Effector memory CD8-positive, alpha-beta T cell (primary cell): ENCODE measurements around the gene ALDH16A1.
A peak's percentile ranks its signal among the peaks of the same experiment; 100 is the strongest.
"Not testable (repeated sequence)": the region's sequence is repeated elsewhere in the genome, so short reads cannot be mapped to it uniquely, and the experiment has no call there.

ENCODE experiments used
- ATAC-seq: fragments of 150-1000 bp; cut with Tn5 transposase; replicated peaks from 2 replicates; pipeline ENCODE4 v1.10.0; 2021; ENCODE audit warnings: mild to moderate bottlenecking, moderate library complexity
- DNase-seq, 3 experiments: peaks; one replicate each; pipeline ENCODE4 v3.0.0; 2021
- H3K27ac Mint-ChIP-seq, 2 donors: one replicate each; pipeline ENCODE4 v1.8.0; 2022; ENCODE audit warnings: mild to moderate bottlenecking in 2 of 2, mixed read lengths in 2 of 2, moderate library complexity in 2 of 2
- H3K27me3 Mint-ChIP-seq, 2 donors: one replicate each; pipeline ENCODE4 v1.8.0; 2022; ENCODE audit warnings: mixed read lengths in 2 of 2
- H3K36me3 Mint-ChIP-seq: one replicate; pipeline ENCODE4 v1.8.0; 2022; ENCODE audit warnings: mild to moderate bottlenecking, moderate library complexity, mixed read lengths; ENCODE audit not compliant: insufficient read depth
- H3K4me1 Mint-ChIP-seq, 2 donors: one replicate each; pipeline ENCODE4 v1.8.0; 2022; ENCODE audit warnings: low read depth in 2 of 2, mixed read lengths in 2 of 2
- H3K4me3 Mint-ChIP-seq, 2 donors: one replicate each; pipeline ENCODE4 v1.8.0; 2022; ENCODE audit warnings: mild to moderate bottlenecking in 2 of 2, mixed read lengths in 2 of 2, moderate library complexity in 2 of 2
- H3K9me3 Mint-ChIP-seq, 2 donors: one replicate each; pipeline ENCODE4 v1.8.0; 2022; ENCODE audit warnings: mixed read lengths in 2 of 2

ALDH16A1 gene

GRCh38 chr19:49468746-49469447 lies 15.9 kb downstream of the ALDH16A1 start:
- H3K27ac Mint-ChIP-seq: peak overlapping the region; percentile 97 to 100
- peak; percentile 77 for ATAC-seq
- H3K4me3 Mint-ChIP-seq: peak overlapping the region; percentile 84 to 85
- H3K27me3 Mint-ChIP-seq: no peaks in the 10 kb centered on the region
- H3K4me1 Mint-ChIP-seq: peaks cover 28 to 31% of the 10 kb centered on the region in 2 donors
- H3K9me3 Mint-ChIP-seq: no peaks in the 10 kb centered on the region
- H3K36me3 Mint-ChIP-seq: peaks cover 30% of the 10 kb centered on the region
- peak; percentile 86 to 90 (median 88) for DNase-seq

- H3K27ac Mint-ChIP-seq: peak overlapping the region; percentile 97 to 100
- peaks cover 35 to 37% of the 10 kb centered on the region in 2 donors for H3K4me1 Mint-ChIP-seq
- H3K36me3 Mint-ChIP-seq: peaks cover 41% of the 10 kb centered on the region
- no peaks in the 10 kb centered on the region for H3K27me3 Mint-ChIP-seq
- H3K4me3 Mint-ChIP-seq: peak overlapping the region; percentile 65 to 73
- DNase-seq (peak; percentile 80 to 85 (median 84)), ATAC-seq (peak; percentile 59)
- no peaks in the 10 kb centered on the region for H3K9me3 Mint-ChIP-seq
These were observed 17.0 kb downstream of the ALDH16A1 start for GRCh38 chr19:49469828-49470614.

- H3K4me3 Mint-ChIP-seq: peak overlapping the region; percentile 65 to 73
- no peaks in the 10 kb centered on the region for H3K27me3 Mint-ChIP-seq
- peak overlapping the region; percentile 97 to 100 for H3K27ac Mint-ChIP-seq
These were observed 17.6 kb downstream of the ALDH16A1 start for GRCh38 chr19:49470615-49470978.

GRCh38 chr19:49472936-49473335 lies 19.9 kb downstream of the ALDH16A1 start:
- ATAC-seq: no peak
- no peak for DNase-seq
- H3K36me3 Mint-ChIP-seq: peaks cover 66% of the 10 kb centered on the region

More at GRCh38 chr19:49470615-49470978, 17.6 kb downstream of the ALDH16A1 start:
- ATAC-seq (no peak), DNase-seq (no peak)
- H3K36me3 Mint-ChIP-seq: peaks cover 47% of the 10 kb centered on the region
- H3K4me1 Mint-ChIP-seq: peaks cover 41 to 43% of the 10 kb centered on the region in 2 donors
- no peaks in the 10 kb centered on the region for H3K9me3 Mint-ChIP-seq

GRCh38 chr19:49473501-49473867 lies 20.5 kb downstream of the ALDH16A1 start:
- not testable (repeated sequence) for H3K9me3 Mint-ChIP-seq, ATAC-seq, H3K27me3 Mint-ChIP-seq, DNase-seq
- Mint-ChIP-seq H3K36me3 (peaks cover 69% of the 10 kb centered on the region), H3K27ac (peak overlapping the region; percentile 97 to 98), H3K4me1 (peaks cover 49 to 51% of the 10 kb centered on the region in 2 donors), H3K4me3 (peak overlapping the region; percentile 94 to 96)

More at GRCh38 chr19:49472936-49473335, 19.9 kb downstream of the ALDH16A1 start:
- Mint-ChIP-seq H3K4me3 (peak overlapping the region; percentile 94 to 96), H3K9me3 (no peaks in the 10 kb centered on the region), H3K27ac (peak overlapping the region; percentile 97 to 98), H3K27me3 (no peaks in the 10 kb centered on the region), H3K4me1 (peaks cover 50 to 54% of the 10 kb centered on the region in 2 donors)

GRCh38 chr19:49473868-49474541 lies 21.0 kb downstream of the ALDH16A1 start, which contains the start of gene FLT3LG:
TSS of gene FLT3LG (plus strand) at chr19:49474215. CDS start at chr19:49474640, 425 bp downstream.
- peak; percentile 47 for ATAC-seq
- Mint-ChIP-seq H3K27ac (peak within 1 kb of the TSS; percentile 97 to 98), H3K9me3 (no peaks in the 10 kb centered on the region), H3K4me3 (peak within 1 kb of the TSS; percentile 94 to 96), H3K27me3 (no peaks in the 10 kb centered on the region), H3K36me3 (peaks cover 71% of the 10 kb centered on the region), H3K4me1 (peaks cover 44 to 46% of the 10 kb centered on the region in 2 donors)
- DNase-seq: peak; percentile 88 to 89 (median 89)

GRCh38 chr19:49474542-49474924 lies 21.5 kb downstream of the ALDH16A1 start:
- Mint-ChIP-seq H3K27me3 (no peaks in the 10 kb centered on the region), H3K27ac (peak overlapping the region; percentile 97 to 98), H3K36me3 (peaks cover 71% of the 10 kb centered on the region), H3K9me3 (no peaks in the 10 kb centered on the region), H3K4me3 (peak overlapping the region; percentile 94 to 96), H3K4me1 (peaks cover 42 to 45% of the 10 kb centered on the region in 2 donors)
- DNase-seq: no peak
- no peak for ATAC-seq

- no peaks in the 10 kb centered on the region for H3K9me3 Mint-ChIP-seq
These were observed 22.3 kb downstream of the ALDH16A1 start for GRCh38 chr19:49475191-49475917.

GRCh38 chr19:49475995-49476880 lies 23.2 kb downstream of the ALDH16A1 start:
- peak overlapping the region; percentile 94 to 96 for H3K4me3 Mint-ChIP-seq
- peak overlapping the region; percentile 97 to 98 for H3K27ac Mint-ChIP-seq
- no peaks in the 10 kb centered on the region for H3K9me3 Mint-ChIP-seq
- H3K27me3 Mint-ChIP-seq: no peaks in the 10 kb centered on the region
- H3K36me3 Mint-ChIP-seq: peaks cover 73% of the 10 kb centered on the region
- peaks cover 32 to 34% of the 10 kb centered on the region in 2 donors for H3K4me1 Mint-ChIP-seq
- ATAC-seq (peak; percentile 46), DNase-seq (peak in 2 of 3 experiments; percentile 44 to 55)

More at GRCh38 chr19:49475191-49475917, 22.3 kb downstream of the ALDH16A1 start:
- Mint-ChIP-seq H3K36me3 (peaks cover 71% of the 10 kb centered on the region), H3K27ac (peak overlapping the region; percentile 97 to 98), H3K27me3 (no peaks in the 10 kb centered on the region), H3K4me1 (peaks cover 36 to 41% of the 10 kb centered on the region in 2 donors), H3K4me3 (peak overlapping the region; percentile 94 to 96)
- no peak for ATAC-seq
- no peak for DNase-seq

GRCh38 chr19:49479975-49480628 lies 27.1 kb downstream of the ALDH16A1 start:
- Mint-ChIP-seq H3K27me3 (no peaks in the 10 kb centered on the region), H3K36me3 (peaks cover 97% of the 10 kb centered on the region), H3K4me3 (no peak overlapping the region), H3K4me1 (peaks cover 15 to 17% of the 10 kb centered on the region in 2 donors), H3K27ac (peak overlapping the region in 1 of 2 donors; percentile 75), H3K9me3 (no peaks in the 10 kb centered on the region)
- ATAC-seq (no peak), DNase-seq (no peak)

- Mint-ChIP-seq H3K4me1 (peaks cover 5 to 8% of the 10 kb centered on the region in 2 donors), H3K27ac (peak overlapping the region in 1 of 2 donors; percentile 75), H3K27me3 (no peaks in the 10 kb centered on the region), H3K36me3 (peaks cover 97% of the 10 kb centered on the region), H3K4me3 (no peak overlapping the region), H3K9me3 (no peaks in the 10 kb centered on the region)
- ATAC-seq (no peak), DNase-seq (no peak)
These were observed 28.1 kb downstream of the ALDH16A1 start for GRCh38 chr19:49481020-49481683.
